GM12878 (cell line): ENCODE measurements around the gene HINT3. TPM values are rescaled to one million over a fixed set of nuclear protein-coding genes. Genes with fewer than 3 reads are reported as not detected.
A peak's percentile ranks its signal among the peaks of the same experiment; 100 is the strongest.

Source experiments
- ATAC-seq: fragments of 200-7000 bp; cut with Tn5 transposase; 3 replicates; pipeline ENCODE4 v1.9.1; 2020; ENCODE audit warnings: mild to moderate bottlenecking, moderate library complexity
- BruUV-seq: library from RNA; stranded (reverse); fragments of 400-500 nt; replicated peaks from 2 replicates; lab custom pipeline; 2021; lab: Mats Ljungman, UMichigan
- CTCF ChIA-PET: fragments of 300-600 bp; sonication (Branson Sonifier 250); formaldehyde crosslinking; extraction: SDS; loops from one replicate; lab custom pipeline; 2021; ENCODE audit warnings: inconsistent platforms; lab: Yijun Ruan, JAX
- POLR2A ChIA-PET: fragments of 350-600 bp; formaldehyde crosslinking; extraction: SDS; loops from one replicate; lab custom pipeline; 2021; ENCODE audit warnings: inconsistent platforms; lab: Charles Lee
- RAD21 ChIA-PET: fragments of 300-600 bp; sonication (Branson Sonifier 250); formaldehyde crosslinking; loops from one replicate; lab custom pipeline; 2023; ENCODE audit warnings: antibody characterized with exemption; ENCODE audit not compliant: unreplicated experiment; lab: Charles Lee
- SMC1A ChIA-PET: fragments of 300-600 bp; sonication (Branson Sonifier 250); formaldehyde crosslinking; loops from one replicate; lab custom pipeline; 2023; ENCODE audit not compliant: unreplicated experiment, uncharacterized antibody; lab: Charles Lee
- DNase-seq: peaks from one replicate; pipeline ENCODE4 v3.0.0-alpha.2; 2011; ENCODE audit warnings: low read depth, low spot score
- FAIRE-seq: peaks from 3 replicates; lab custom pipeline; 2011; peaks lifted over from hg19 to GRCh38; lab: Jason Lieb, UNC
- H2AFZ ChIP-seq: 2 replicates; pipeline ENCODE4 v1.6.0; 2011; ENCODE audit warnings: low read depth, low read length, control low read depth; ENCODE audit not compliant: control insufficient read depth
- H3K27ac ChIP-seq: 2 replicates; pipeline ENCODE4 v1.5.1; 2011; ENCODE audit warnings: control low read depth; ENCODE audit not compliant: control insufficient read depth, insufficient read depth
- H3K27me3 ChIP-seq, 2 experiments: replicated peaks in 1 of 2; 2 replicates each; pipeline versions ENCODE4 v1.6.0 to v1.6.1; 2011; ENCODE audit warnings: low read length in 1 of 2; ENCODE audit not compliant: control insufficient read depth in 2 of 2, insufficient read depth in 2 of 2
- H3K36me3 ChIP-seq, 2 experiments: 2 replicates each; pipeline ENCODE4 v1.5.1; 2011; ENCODE audit warnings: low read length in 1 of 2; ENCODE audit not compliant: control insufficient read depth in 2 of 2, insufficient read depth in 2 of 2
- H3K4me1 ChIP-seq: 2 replicates; pipeline ENCODE4 v1.6.1; 2011; ENCODE audit warnings: mild to moderate bottlenecking, low read length, moderate library complexity, mixed read lengths; ENCODE audit not compliant: control insufficient read depth, insufficient read depth
- H3K4me2 ChIP-seq: 2 replicates; pipeline ENCODE4 v1.6.0; 2011; ENCODE audit warnings: control low read depth; ENCODE audit not compliant: control insufficient read depth, insufficient read depth
- H3K4me3 ChIP-seq: fragments of 200-600 bp; sonication (generic); 2 replicates; pipeline ENCODE4 v1.5.1; 2016
- H3K79me2 ChIP-seq: 2 replicates; pipeline ENCODE4 v1.6.0; 2011; ENCODE audit warnings: low read length; ENCODE audit not compliant: control insufficient read depth, insufficient read depth
- H3K9ac ChIP-seq: 2 replicates; pipeline ENCODE4 v1.8.0; 2011; ENCODE audit warnings: low read length, control low read depth, mixed read lengths; ENCODE audit not compliant: control insufficient read depth, insufficient read depth
- H3K9me3 ChIP-seq: replicated peaks from 3 replicates; pipeline ENCODE4 v1.5.1; 2011; ENCODE audit warnings: mild to moderate bottlenecking, low read length; ENCODE audit not compliant: control insufficient read depth, insufficient read depth
- H4K20me1 ChIP-seq: 2 replicates; pipeline ENCODE4 v1.6.0; 2011; ENCODE audit not compliant: control insufficient read depth, insufficient read depth
- ATF7 ChIP-seq: fragments of 450-650 bp; IDR thresholded peaks from 2 replicates; pipeline ENCODE4 v1.6.1; 2016; ENCODE audit warnings: low read depth, mild to moderate bottlenecking
- FOXK2 ChIP-seq: fragments of 450-650 bp; IDR thresholded peaks from 2 replicates; pipeline ENCODE4 v1.6.1; 2017; ENCODE audit warnings: mild to moderate bottlenecking, moderate library complexity
- GATAD2B ChIP-seq: fragments of 450-650 bp; conservative IDR thresholded peaks from 2 replicates; pipeline ENCODE4 v1.6.1; 2017; ENCODE audit warnings: low read depth, mild to moderate bottlenecking, moderate library complexity
- NKRF ChIP-seq: fragments of 450-650 bp; conservative IDR thresholded peaks from 2 replicates; pipeline ENCODE4 v1.6.1; 2017; ENCODE audit warnings: mild to moderate bottlenecking, moderate library complexity
- ZNF207 ChIP-seq: fragments of 450-650 bp; IDR thresholded peaks from 2 replicates; pipeline ENCODE4 v1.6.1; 2014; ENCODE audit warnings: antibody characterized with exemption, mild to moderate bottlenecking, borderline replicate concordance
- in situ Hi-C: fragments of 300-500 bp; cut with MboI; formaldehyde crosslinking; loops from 9 replicates; pipeline ENCODE4 v1.14.3; 2018; ENCODE audit warnings: mixed read lengths
- intact Hi-C: fragments of 100-400 bp; cut with micrococcal nuclease; formaldehyde crosslinking; loops from one replicate; pipeline ENCODE4 v1.14.2; 2022; ENCODE audit not compliant: unreplicated experiment
- polyA plus RNA-seq, 11 experiments: library from polyadenylated mRNA; depleted of rRNA in 4 of 11; unstranded in 6 of 11; stranded (reverse) in 5 of 11; fragments of >200 nt; fragmentation: Nextera tagmentation in 4 of 11; fragmentation: Illumina TruSeq in 1 of 11; extraction: Ambion mirVana in 4 of 11; extraction: Trizol in 1 of 11; gene quantifications; 1 replicate in 1 of 11; 2 replicates in 10 of 11; pipeline versions ENCODE4 v1.2.1 to v1.2.3, GENCODE V29; 2011 to 2016; ENCODE audit warnings: inconsistent platforms in 2 of 11, missing spikeins in 2 of 11, low read depth in 1 of 11
- total RNA-seq, 4 experiments: library from RNA; depleted of rRNA in 3 of 4; stranded (reverse); fragments of >200 nt in 3 of 4; fragmentation: Illumina TruSeq in 1 of 4; extraction: Trizol in 1 of 4; gene quantifications; 2 replicates each; pipeline versions ENCODE4 v1.2.1 to v1.2.3, GENCODE V29; 2013 to 2021
- TF ChIP-seq, protein P1 (sequence below): IDR thresholded peaks from 2 replicates; pipeline ENCODE4 v1.6.1; 2012; ENCODE audit warnings: improper control_type of control experiment, low read depth, low read length; ENCODE audit not compliant: insufficient replicate concordance

HINT3 gene
- total and polyA plus RNA-seq, 10 of the 15 experiments (the other 5 are each of a cell fraction or from before 2014, with no cell fraction given) = 0.72 to 9.1 (median 5.4) TPM

DNA sequence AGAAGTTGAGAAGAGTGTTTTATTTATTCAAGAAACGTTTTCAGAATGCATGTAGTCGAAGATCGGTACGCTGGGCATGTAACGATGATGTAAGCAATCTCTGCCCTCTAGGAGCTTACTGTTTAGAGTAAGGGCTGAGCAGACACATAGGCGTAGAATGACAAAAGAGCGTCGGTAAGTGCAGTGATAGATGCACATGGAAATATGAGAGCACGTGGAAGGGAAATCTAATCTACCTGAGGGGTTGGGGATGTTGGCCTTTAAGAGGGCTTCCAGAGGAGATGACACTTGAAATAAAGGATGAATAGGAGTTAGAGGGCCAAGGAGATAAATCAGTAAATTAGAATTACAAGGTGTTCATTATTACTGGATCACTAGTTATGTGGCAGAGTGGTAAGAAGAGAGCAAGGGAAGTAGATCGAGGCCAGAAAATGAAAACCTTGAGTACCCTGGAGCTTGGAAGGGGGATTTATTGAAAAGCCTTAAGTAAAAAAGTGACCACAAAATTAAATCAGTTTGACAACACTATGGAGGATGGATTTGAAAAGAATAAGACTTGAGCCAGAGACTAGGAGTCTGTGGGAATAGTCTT is 30.6 kb downstream of the HINT3 start (continued):
- no peak for TF ChIP-seq NKRF
- peak; percentile 85 for TF ChIP-seq ATF7

- Histone ChIP-seq H4K20me1 (no peaks in the 10 kb centered on the region), H3K4me3 (peak overlapping the region; percentile 85), H3K4me2 (peak overlapping the region; percentile 46), H3K4me1 (peaks cover 5% of the 10 kb centered on the region; the same call in 1 of the 2 replicates), H3K79me2 (peaks cover 78% of the 10 kb centered on the region), H3K27ac (peak overlapping the region; percentile 49), H3K9ac (peak overlapping the region; percentile 44; the same call in 1 of the 2 replicates), H3K27me3 (no peaks in the 10 kb centered on the region), H2AFZ (no peak overlapping the region), H3K9me3 (no peaks in the 10 kb centered on the region), H3K36me3 (no peaks in the 10 kb centered on the region)
- ChIA-PET POLR2A (no interaction called here), SMC1A (interaction anchor here (0.9 to 1.9 kb wide), 4 partner anchors 14 to 207 kb away, joined by 3 to 8 read pairs (median 3); no protein-coding TSS in a partner anchor), CTCF (interaction anchor here (1.0 to 3.3 kb wide), 4 partner anchors 9 to 207 kb away, joined by 3 to 25 read pairs (median 6); partner anchors contain the start of gene HINT3), RAD21 (interaction anchor here (3.6 kb wide), 1 partner anchor 32 kb away, joined by 21 read pairs; the partner anchor contains the start of gene HINT3)
- intact Hi-C loops = loop anchor here (5.0 kb wide), 2 partner anchors 191 to 206 kb away; no protein-coding TSS in a partner anchor
- in situ Hi-C loops = no loop called here
- DNase-seq = no peak
- no peak for ATAC-seq
- BruUV-seq = no TSS peak
- FAIRE-seq = no peak
- TF ChIP-seq ZNF207 = no peak
- TF ChIP-seq, protein P1, sequence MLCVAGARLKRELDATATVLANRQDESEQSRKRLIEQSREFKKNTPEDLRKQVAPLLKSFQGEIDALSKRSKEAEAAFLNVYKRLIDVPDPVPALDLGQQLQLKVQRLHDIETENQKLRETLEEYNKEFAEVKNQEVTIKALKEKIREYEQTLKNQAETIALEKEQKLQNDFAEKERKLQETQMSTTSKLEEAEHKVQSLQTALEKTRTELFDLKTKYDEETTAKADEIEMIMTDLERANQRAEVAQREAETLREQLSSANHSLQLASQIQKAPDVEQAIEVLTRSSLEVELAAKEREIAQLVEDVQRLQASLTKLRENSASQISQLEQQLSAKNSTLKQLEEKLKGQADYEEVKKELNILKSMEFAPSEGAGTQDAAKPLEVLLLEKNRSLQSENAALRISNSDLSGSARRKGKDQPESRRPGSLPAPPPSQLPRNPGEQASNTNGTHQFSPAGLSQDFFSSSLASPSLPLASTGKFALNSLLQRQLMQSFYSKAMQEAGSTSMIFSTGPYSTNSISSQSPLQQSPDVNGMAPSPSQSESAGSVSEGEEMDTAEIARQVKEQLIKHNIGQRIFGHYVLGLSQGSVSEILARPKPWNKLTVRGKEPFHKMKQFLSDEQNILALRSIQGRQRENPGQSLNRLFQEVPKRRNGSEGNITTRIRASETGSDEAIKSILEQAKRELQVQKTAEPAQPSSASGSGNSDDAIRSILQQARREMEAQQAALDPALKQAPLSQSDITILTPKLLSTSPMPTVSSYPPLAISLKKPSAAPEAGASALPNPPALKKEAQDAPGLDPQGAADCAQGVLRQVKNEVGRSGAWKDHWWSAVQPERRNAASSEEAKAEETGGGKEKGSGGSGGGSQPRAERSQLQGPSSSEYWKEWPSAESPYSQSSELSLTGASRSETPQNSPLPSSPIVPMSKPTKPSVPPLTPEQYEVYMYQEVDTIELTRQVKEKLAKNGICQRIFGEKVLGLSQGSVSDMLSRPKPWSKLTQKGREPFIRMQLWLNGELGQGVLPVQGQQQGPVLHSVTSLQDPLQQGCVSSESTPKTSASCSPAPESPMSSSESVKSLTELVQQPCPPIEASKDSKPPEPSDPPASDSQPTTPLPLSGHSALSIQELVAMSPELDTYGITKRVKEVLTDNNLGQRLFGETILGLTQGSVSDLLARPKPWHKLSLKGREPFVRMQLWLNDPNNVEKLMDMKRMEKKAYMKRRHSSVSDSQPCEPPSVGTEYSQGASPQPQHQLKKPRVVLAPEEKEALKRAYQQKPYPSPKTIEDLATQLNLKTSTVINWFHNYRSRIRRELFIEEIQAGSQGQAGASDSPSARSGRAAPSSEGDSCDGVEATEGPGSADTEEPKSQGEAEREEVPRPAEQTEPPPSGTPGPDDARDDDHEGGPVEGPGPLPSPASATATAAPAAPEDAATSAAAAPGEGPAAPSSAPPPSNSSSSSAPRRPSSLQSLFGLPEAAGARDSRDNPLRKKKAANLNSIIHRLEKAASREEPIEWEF = no peak
- no peak for TF ChIP-seq GATAD2B
- no peak for TF ChIP-seq FOXK2
- TF ChIP-seq, all 136 proteins: peak for 0
These were observed 31.7 kb downstream of the HINT3 start for GRCh38 chr6:125988280-125988679.
